ENCODE data around the gene E2F1. TPM values are rescaled to one million over a fixed set of nuclear protein-coding genes. Genes with fewer than 3 reads are reported as not detected.

The E2F1 gene
- total RNA-seq, 2 experiments from 2014 or later: 128 to 148 TPM

GRCh38 chr20:33664085-33664761 lies 22.0 kb downstream of the E2F1 start:
- ChIA-PET POLR2A (interaction anchor here (0.5 to 2.1 kb wide), 9 partner anchors 13 to 926 kb away, joined by 3 to 6 read pairs (median 3); partner anchors contain the start of gene E2F1), CTCF (ENCODE audit: unreplicated experiment) (interaction anchor here (0.7 kb wide), 1 partner anchor 11 kb away, joined by 3 read pairs; no protein-coding TSS in a partner anchor)
- no peaks in the 10 kb centered on the region for H3K9me3 ChIP-seq (ENCODE audit: low read length)
- no TSS peak for BruUV-seq (replicated peaks)
- TF ChIP-seq EZH2phosphoT487 (IDR thresholded peaks at IDR 0.05; ENCODE audit: borderline replicate concordance, low read depth, low read length) (no peak), CTCF (conservative IDR thresholded peaks at IDR 0.05; ENCODE audit: low read length) (no peak)
- peaks cover 50% of the 10 kb centered on the region for H3K4me1 ChIP-seq (ENCODE audit: insufficient read depth, low read length, poor library complexity, severe bottlenecking)
- peak overlapping the region; percentile 66 for H3K27ac ChIP-seq (ENCODE audit: low read depth, low read length, poor library complexity, severe bottlenecking)
- peaks cover 16% of the 10 kb centered on the region; the same call in 1 of the 2 replicates for H3K36me3 ChIP-seq (ENCODE audit: insufficient read depth, low read length)
- no peaks in the 10 kb centered on the region for H3K9me2 ChIP-seq (ENCODE audit: insufficient read depth, low read length)
- DNase-seq (ENCODE audit: low spot score): no peak
- peaks cover 5% of the 10 kb centered on the region; the same call in 1 of the 2 replicates for H3K79me2 ChIP-seq (ENCODE audit: insufficient read depth, low read depth, low read length)
- peak overlapping the region; percentile 72 for H3K4me3 ChIP-seq (ENCODE audit: low read depth, low read length, poor library complexity, severe bottlenecking)
- H2AFZ ChIP-seq (ENCODE audit: low read length): peak overlapping the region; percentile 65
- intact Hi-C loops (cut with micrococcal nuclease; ENCODE audit: unreplicated experiment): no loop called here
- 0 out of 2 replicates have a peak, but pooled peaks cover 5% of the 10 kb centered on the region for H4K20me1 ChIP-seq (ENCODE audit: insufficient read depth, low read length)
- H3K4me2 ChIP-seq (ENCODE audit: low read length): peak overlapping the region; percentile 85

- peak overlapping the region; percentile 66 for H3K27ac ChIP-seq (ENCODE audit: low read depth, low read length, poor library complexity, severe bottlenecking)
- peak overlapping the region; percentile 65 for H2AFZ ChIP-seq (ENCODE audit: low read length)
- CTCF ChIA-PET (ENCODE audit: unreplicated experiment): no interaction called here
- H3K36me3 ChIP-seq (ENCODE audit: insufficient read depth, low read length): peaks cover 11% of the 10 kb centered on the region; the same call in 1 of the 2 replicates
- POLR2A ChIA-PET: interaction anchor here (0.6 to 2.1 kb wide), 9 partner anchors 16 to 375 kb away, joined by 3 to 6 read pairs (median 3); partner anchors contain the start of genes CBFA2T2 and E2F1
- 0 out of 2 replicates have a peak, but pooled peaks cover 3% of the 10 kb centered on the region for H4K20me1 ChIP-seq (ENCODE audit: insufficient read depth, low read length)
- peak; percentile 91 for DNase-seq (ENCODE audit: low spot score)
- peaks cover 42% of the 10 kb centered on the region for H3K4me1 ChIP-seq (ENCODE audit: insufficient read depth, low read length, poor library complexity, severe bottlenecking)
- peak overlapping the region; percentile 85 for H3K4me2 ChIP-seq (ENCODE audit: low read length)
- H3K9me2 ChIP-seq (ENCODE audit: insufficient read depth, low read length): no peaks in the 10 kb centered on the region
- peaks cover 4% of the 10 kb centered on the region; the same call in 1 of the 2 replicates for H3K79me2 ChIP-seq (ENCODE audit: insufficient read depth, low read depth, low read length)
- peak overlapping the region; percentile 72 for H3K4me3 ChIP-seq (ENCODE audit: low read depth, low read length, poor library complexity, severe bottlenecking)
- H3K9me3 ChIP-seq (ENCODE audit: low read length): no peaks in the 10 kb centered on the region
- intact Hi-C loops (cut with micrococcal nuclease; ENCODE audit: unreplicated experiment): no loop called here
- TF ChIP-seq CTCF (conservative IDR thresholded peaks at IDR 0.05; ENCODE audit: low read length): no peak
- TF ChIP-seq EZH2phosphoT487 (IDR thresholded peaks at IDR 0.05; ENCODE audit: borderline replicate concordance, low read depth, low read length): no peak
- BruUV-seq (replicated peaks): no TSS peak
These were observed 22.8 kb downstream of the E2F1 start for GRCh38 chr20:33663161-33664084.

Measured in OCI-LY7 (cell line).